CD4-positive, alpha-beta T cell (primary cell): Measurements from ENCODE around the gene PPARG. TPM values are rescaled to one million over a fixed set of nuclear protein-coding genes. Genes with fewer than 3 reads are reported as not detected.

ENCODE experiments used
- ATAC-seq: fragments of 200-7000 bp; cut with Tn5 transposase; one replicate; pipeline ENCODE4 v1.10.0; 2022; ENCODE audit warnings: mild to moderate bottlenecking; ENCODE audit not compliant: poor library complexity
- CTCF ChIA-PET: fragments of 350-600 bp; sonication (Branson Sonifier 250); formaldehyde crosslinking; loops from one replicate; lab custom pipeline; 2021; ENCODE audit warnings: antibody characterized with exemption, inconsistent platforms; lab: Charles Lee
- POLR2A ChIA-PET: fragments of 350-600 bp; sonication (Branson Sonifier 250); formaldehyde crosslinking; loops from one replicate; lab custom pipeline; 2021; ENCODE audit warnings: antibody characterized with exemption, inconsistent platforms; lab: Charles Lee
- DNase-seq, 14 experiments: peaks; one replicate each; pipeline ENCODE4 v3.0.0-alpha.2; 2013 to 2020; ENCODE audit warnings: mixed read lengths in 2 of 14
- H3K27ac ChIP-seq, 2 donors: one replicate each; pipeline versions ENCODE4 v1.5.1 to v1.7.0; 2013; ENCODE audit warnings: low read length in 2 of 2, low read depth in 1 of 2, mild to moderate bottlenecking in 1 of 2
- H3K27me3 ChIP-seq, 2 experiments: 1 replicate in 1 of 2; 2 replicates in 1 of 2; pipeline versions ENCODE4 v1.6.1 to v1.7.0; 2013; ENCODE audit warnings: low read length in 2 of 2, control low read depth in 1 of 2, mild to moderate bottlenecking in 1 of 2, moderate library complexity in 1 of 2; ENCODE audit not compliant: insufficient read depth in 2 of 2, control insufficient read depth in 1 of 2
- H3K36me3 ChIP-seq: one replicate; pipeline ENCODE4 v1.6.1; 2013; ENCODE audit warnings: low read length, control low read depth; ENCODE audit not compliant: insufficient read depth
- H3K4me1 ChIP-seq: one replicate; pipeline ENCODE4 v1.6.1; 2013; ENCODE audit warnings: low read length, control low read depth; ENCODE audit not compliant: insufficient read depth
- H3K4me3 ChIP-seq: one replicate; pipeline ENCODE4 v1.5.1; 2013; ENCODE audit warnings: mild to moderate bottlenecking, low read length, moderate library complexity
- H3K9me3 ChIP-seq, 2 experiments: 1 replicate in 1 of 2; 2 replicates in 1 of 2; pipeline versions ENCODE4 v1.6.1 to v1.7.0; 2013; ENCODE audit warnings: low read length in 2 of 2, mild to moderate bottlenecking in 2 of 2, control low read depth in 1 of 2, moderate library complexity in 1 of 2; ENCODE audit not compliant: control insufficient read depth in 1 of 2, insufficient read depth in 1 of 2
- H3K27ac Mint-ChIP-seq: one replicate; pipeline ENCODE4 v1.8.0; 2020; ENCODE audit warnings: mixed read lengths
- H3K27me3 Mint-ChIP-seq: one replicate; pipeline ENCODE4 v1.8.0; 2021; ENCODE audit warnings: mixed read lengths
- H3K36me3 Mint-ChIP-seq: one replicate; pipeline ENCODE4 v1.8.0; 2021; ENCODE audit warnings: low read depth, mixed read lengths
- H3K4me1 Mint-ChIP-seq: one replicate; pipeline ENCODE4 v1.8.0; 2021; ENCODE audit warnings: low read depth, mixed read lengths
- H3K4me3 Mint-ChIP-seq: one replicate; pipeline ENCODE4 v1.8.0; 2020; ENCODE audit warnings: mild to moderate bottlenecking, mixed read lengths
- H3K9me3 Mint-ChIP-seq: one replicate; pipeline ENCODE4 v1.8.0; 2020; ENCODE audit warnings: mixed read lengths
- CTCF ChIP-seq: fragments of 200-600 bp; IDR thresholded peaks from one replicate; pipeline ENCODE4 v1.8.0; 2022; ENCODE audit warnings: antibody characterized with exemption, mild to moderate bottlenecking
- intact Hi-C, 2 experiments: fragments of 100-400 bp; cut with DNase I in 1 of 2; cut with micrococcal nuclease in 1 of 2; formaldehyde crosslinking; loops; one replicate each; pipeline versions ENCODE4 v1.15.1 to v1.9.0; 2023 to 2025; cut with DNase I, micrococcal nuclease
- total RNA-seq, 174 experiments: library from RNA in 2 of 174; stranded (reverse) in 2 of 174; gene quantifications; one replicate each; pipeline ENCODE4 v1.2.3 and lab custom pipeline; 2021 to 2026

The PPARG gene
- total RNA-seq, 2 experiments from 2014 or later, result 0.27 to 0.75 TPM

GRCh38 chr3:12464181-12464580, 175.3 kb downstream of the PPARG start:
- Mint-ChIP-seq H3K36me3 (no peaks in the 10 kb centered on the region), H3K27ac (no peak overlapping the region), H3K4me1 (peaks cover 18% of the 10 kb centered on the region), H3K9me3 (no peaks in the 10 kb centered on the region), H3K4me3 (no peak overlapping the region), H3K27me3 (no peaks in the 10 kb centered on the region)
- peaks cover 11% of the 10 kb centered on the region for H3K4me1 ChIP-seq
- DNase-seq, result no peak
- H3K4me3 ChIP-seq, result no peak overlapping the region
- ChIA-PET POLR2A (no interaction called here), CTCF (no interaction called here)
- H3K36me3 ChIP-seq, result no peaks in the 10 kb centered on the region
- intact Hi-C loops, result no loop called here
- H3K27me3 ChIP-seq, result no peaks in the 10 kb centered on the region
- H3K27ac ChIP-seq, result no peak overlapping the region
- no peak for ATAC-seq
- TF ChIP-seq CTCF, result no peak
- H3K9me3 ChIP-seq, result no peaks in the 10 kb centered on the region

DNA sequence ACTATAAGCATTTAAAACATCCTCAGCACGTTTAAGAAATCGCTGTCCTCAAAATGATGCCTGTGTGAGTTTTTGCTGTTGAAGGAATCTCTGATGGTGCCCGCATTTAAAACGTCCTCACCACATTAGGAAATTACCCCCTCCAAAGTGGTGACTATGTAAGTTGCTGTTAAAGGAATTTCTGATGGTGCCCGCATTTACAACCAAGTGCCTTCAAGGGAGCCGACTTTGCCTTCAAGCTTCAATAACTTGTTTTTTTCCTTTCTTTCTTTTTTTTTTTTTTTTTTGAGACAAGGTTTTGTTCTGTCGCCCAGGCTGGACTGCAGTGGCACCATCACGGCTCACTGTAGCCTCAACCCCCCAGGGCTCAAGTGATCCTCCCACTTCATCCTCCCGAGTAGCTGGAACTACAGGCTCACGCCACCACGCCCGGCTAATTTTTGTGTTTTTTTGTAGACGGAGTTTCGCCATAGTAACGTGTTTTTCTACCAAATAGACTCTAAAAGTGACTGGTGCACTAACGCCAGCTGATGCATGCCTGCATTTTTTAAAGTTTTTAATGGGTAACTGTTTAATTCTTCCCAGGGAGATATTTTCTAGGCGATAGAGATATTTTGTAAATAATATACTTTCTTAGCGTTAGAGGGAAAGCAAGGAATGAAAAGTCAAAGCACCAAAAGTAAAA, 176.4 kb downstream of the PPARG start:
- no peaks in the 10 kb centered on the region for H3K36me3 ChIP-seq
- Mint-ChIP-seq H3K27me3 (no peaks in the 10 kb centered on the region), H3K9me3 (no peaks in the 10 kb centered on the region), H3K4me3 (no peak overlapping the region), H3K36me3 (no peaks in the 10 kb centered on the region), H3K27ac (no peak overlapping the region), H3K4me1 (peaks cover 18% of the 10 kb centered on the region)
- peaks cover 11% of the 10 kb centered on the region for H3K4me1 ChIP-seq
- H3K4me3 ChIP-seq, result no peak overlapping the region
- DNase-seq, result no peak
- intact Hi-C loops, result no loop called here
- ChIA-PET CTCF (no interaction called here), POLR2A (no interaction called here)
- no peaks in the 10 kb centered on the region for H3K9me3 ChIP-seq
- ATAC-seq, result no peak
- no peaks in the 10 kb centered on the region for H3K27me3 ChIP-seq
- H3K27ac ChIP-seq, result no peak overlapping the region
- TF ChIP-seq CTCF, result no peak

GRCh38 chr3:12465836-12466225, 177.0 kb downstream of the PPARG start:
- CTCF ChIA-PET, result no interaction called here
- Mint-ChIP-seq H3K4me3 (no peak overlapping the region), H3K27ac (no peak overlapping the region), H3K27me3 (no peaks in the 10 kb centered on the region), H3K9me3 (no peaks in the 10 kb centered on the region), H3K4me1 (peaks cover 18% of the 10 kb centered on the region), H3K36me3 (no peaks in the 10 kb centered on the region)
- no peak for DNase-seq
- POLR2A ChIA-PET, result no interaction called here
- H3K9me3 ChIP-seq, result no peaks in the 10 kb centered on the region
- intact Hi-C loops, result no loop called here
- ATAC-seq, result no peak
- H3K4me1 ChIP-seq, result peaks cover 13% of the 10 kb centered on the region
- H3K4me3 ChIP-seq, result no peak overlapping the region
- no peak overlapping the region for H3K27ac ChIP-seq
- TF ChIP-seq CTCF, result no peak
- H3K27me3 ChIP-seq, result no peaks in the 10 kb centered on the region
- no peaks in the 10 kb centered on the region for H3K36me3 ChIP-seq
